ENCODE data around the gene CACNA1S.

GRCh38 chr1:201069636-201070035 lies 42.6 kb downstream of the CACNA1S start:
- TF ChIP-seq, protein P1, sequence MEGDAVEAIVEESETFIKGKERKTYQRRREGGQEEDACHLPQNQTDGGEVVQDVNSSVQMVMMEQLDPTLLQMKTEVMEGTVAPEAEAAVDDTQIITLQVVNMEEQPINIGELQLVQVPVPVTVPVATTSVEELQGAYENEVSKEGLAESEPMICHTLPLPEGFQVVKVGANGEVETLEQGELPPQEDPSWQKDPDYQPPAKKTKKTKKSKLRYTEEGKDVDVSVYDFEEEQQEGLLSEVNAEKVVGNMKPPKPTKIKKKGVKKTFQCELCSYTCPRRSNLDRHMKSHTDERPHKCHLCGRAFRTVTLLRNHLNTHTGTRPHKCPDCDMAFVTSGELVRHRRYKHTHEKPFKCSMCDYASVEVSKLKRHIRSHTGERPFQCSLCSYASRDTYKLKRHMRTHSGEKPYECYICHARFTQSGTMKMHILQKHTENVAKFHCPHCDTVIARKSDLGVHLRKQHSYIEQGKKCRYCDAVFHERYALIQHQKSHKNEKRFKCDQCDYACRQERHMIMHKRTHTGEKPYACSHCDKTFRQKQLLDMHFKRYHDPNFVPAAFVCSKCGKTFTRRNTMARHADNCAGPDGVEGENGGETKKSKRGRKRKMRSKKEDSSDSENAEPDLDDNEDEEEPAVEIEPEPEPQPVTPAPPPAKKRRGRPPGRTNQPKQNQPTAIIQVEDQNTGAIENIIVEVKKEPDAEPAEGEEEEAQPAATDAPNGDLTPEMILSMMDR (IDR thresholded peaks at IDR 0.05), result no peak
- TF ChIP-seq POLR2A (IDR thresholded peaks at IDR 0.05), result no peak

Measured in gastroesophageal sphincter (tissue), 3 donors.